HG02571 (cell line): ENCODE measurements around the gene SDS.

Source experiments
- ATAC-seq: cut with Tn5 transposase; IDR thresholded peaks from one replicate; pipeline ENCODE4 v1.9.1; 2021; ENCODE audit warnings: mild to moderate bottlenecking, moderate library complexity; ENCODE audit not compliant: unreplicated experiment

Gene SDS

DNA sequence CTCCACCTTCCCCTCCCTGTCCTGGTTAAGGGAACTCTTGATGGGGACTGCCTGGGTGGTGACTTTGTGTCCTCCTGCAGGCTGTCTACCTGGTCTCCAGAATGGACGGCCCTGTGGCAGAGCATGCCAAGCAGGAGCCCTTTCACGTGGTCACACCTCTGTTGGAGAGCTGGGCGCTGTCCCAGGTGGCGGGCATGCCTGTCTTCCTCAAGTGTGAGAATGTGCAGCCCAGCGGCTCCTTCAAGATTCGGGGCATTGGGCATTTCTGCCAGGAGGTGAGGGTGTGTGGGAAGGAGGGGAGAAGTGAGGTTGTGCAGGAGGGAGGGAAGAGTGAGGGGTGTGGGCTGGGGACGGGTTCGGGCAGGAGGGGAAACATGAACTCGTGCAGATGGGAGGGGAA lies 24.2 kb upstream of the SDS start:
- no peak for ATAC-seq

GRCh38 chr12:113425960-113426453 lies 22.3 kb upstream of the SDS start:
- no peak for ATAC-seq

- no peak for ATAC-seq
Observed at GRCh38 chr12:113424915-113425823, 21.5 kb upstream of the SDS start.

- ATAC-seq, result no peak
Observed at GRCh38 chr12:113424456-113424855, 20.8 kb upstream of the SDS start.

DNA sequence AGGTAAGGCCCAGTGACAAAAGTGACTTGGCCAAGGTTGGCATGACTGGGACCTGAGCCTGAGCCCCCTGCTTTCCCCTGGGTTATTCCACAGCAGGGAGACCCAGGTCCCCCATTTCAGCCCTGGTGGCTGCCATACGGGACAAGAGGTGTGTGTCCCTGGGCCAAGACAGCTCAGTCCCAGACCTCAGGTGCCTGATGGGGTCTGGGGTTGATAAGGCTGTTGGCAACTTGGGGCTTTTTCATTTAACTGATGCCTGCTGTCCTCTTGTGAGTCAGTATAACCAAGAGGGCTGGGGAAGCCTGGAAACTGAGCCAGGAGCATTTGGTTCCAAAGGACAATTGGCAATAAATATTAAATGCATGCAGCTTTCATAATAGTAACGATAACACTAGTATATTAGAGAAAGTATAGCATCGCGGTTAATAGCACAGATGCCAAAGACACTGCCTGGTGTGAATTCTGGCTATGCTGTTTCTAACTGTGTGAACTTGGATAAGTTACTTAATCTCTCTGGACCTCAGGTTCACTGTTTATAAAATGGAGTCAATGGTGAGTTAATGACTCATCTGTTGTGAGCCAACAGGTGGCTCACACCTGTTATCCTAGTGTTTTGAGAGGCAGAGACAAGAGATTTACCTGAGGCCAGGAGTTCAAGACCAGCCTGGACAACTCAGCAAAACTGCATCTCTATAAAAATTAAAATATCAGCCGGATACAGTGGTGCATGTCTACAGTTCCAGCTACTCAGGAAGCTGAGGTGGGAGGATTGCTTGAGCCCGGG lies 19.4 kb upstream of the SDS start:
- no peak for ATAC-seq

- peak; percentile 83 for ATAC-seq
Observed at GRCh38 chr12:113422030-113422885, 18.6 kb upstream of the SDS start, which contains the start of gene SDSL. SDSL (plus strand) TSS chr12:113422380; CDS start chr12:113427983, 5,603 bp downstream.

GRCh38 chr12:113420996-113421595 lies 17.4 kb upstream of the SDS start:
- no peak for ATAC-seq

GRCh38 chr12:113418213-113418879 lies 14.7 kb upstream of the SDS start:
- ATAC-seq, result no peak

DNA sequence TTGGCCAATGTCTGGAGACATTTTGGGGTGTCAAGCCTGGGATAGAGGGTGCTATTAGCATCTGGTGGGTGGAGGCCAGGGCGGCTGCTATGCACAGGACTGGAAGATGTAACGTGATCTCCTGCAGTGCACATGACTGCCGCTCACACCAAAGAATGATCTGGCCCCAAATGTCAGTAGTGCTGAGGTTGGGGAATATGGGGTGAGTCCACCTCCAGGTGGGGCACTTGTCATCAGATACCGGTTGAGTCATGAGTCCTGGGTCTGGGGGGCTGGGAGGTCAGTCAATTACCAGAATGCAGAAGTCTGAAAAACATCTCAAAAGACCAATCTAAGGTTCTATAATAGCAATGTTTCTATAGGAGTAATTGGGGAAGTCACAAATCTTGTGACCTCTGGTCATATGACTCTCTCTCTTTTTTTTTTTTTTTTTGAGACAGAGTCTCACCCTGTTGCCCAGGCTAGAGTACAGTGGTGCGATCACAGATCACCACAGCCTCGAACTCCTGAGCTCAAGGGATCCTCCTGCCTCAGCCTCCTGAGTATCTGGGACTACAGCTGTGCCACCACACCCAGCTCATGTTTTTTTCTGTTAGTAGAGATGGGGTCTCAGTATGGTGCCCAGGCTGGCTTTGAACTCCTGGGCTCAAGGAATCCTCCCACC lies 12.5 kb upstream of the SDS start:
- no peak for ATAC-seq

- ATAC-seq, result no peak
Observed at GRCh38 chr12:113414519-113415038, 10.9 kb upstream of the SDS start.

DNA sequence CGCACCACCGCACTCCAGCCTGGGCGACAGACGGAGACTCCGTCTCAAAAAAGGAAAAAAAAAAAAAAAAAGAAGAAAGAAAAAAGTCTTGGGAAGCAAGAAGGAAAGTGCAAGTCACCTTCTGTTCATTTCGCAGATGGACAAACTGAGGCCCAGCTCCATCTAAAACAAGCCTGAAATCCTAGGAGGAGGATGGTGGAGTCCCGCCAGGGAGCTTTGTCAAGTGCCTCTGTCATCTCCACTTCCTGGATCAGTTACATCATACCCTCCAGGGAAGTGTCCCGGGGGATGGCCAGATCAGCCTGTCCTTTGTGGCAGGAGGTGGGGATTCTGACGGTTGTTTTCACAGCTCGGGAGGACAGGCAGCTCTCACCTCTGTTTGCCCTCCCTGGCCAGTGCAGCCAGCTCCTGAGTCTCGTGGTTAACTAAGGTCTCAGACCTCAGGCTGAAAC lies 9.8 kb upstream of the SDS start:
- ATAC-seq, result no peak

DNA sequence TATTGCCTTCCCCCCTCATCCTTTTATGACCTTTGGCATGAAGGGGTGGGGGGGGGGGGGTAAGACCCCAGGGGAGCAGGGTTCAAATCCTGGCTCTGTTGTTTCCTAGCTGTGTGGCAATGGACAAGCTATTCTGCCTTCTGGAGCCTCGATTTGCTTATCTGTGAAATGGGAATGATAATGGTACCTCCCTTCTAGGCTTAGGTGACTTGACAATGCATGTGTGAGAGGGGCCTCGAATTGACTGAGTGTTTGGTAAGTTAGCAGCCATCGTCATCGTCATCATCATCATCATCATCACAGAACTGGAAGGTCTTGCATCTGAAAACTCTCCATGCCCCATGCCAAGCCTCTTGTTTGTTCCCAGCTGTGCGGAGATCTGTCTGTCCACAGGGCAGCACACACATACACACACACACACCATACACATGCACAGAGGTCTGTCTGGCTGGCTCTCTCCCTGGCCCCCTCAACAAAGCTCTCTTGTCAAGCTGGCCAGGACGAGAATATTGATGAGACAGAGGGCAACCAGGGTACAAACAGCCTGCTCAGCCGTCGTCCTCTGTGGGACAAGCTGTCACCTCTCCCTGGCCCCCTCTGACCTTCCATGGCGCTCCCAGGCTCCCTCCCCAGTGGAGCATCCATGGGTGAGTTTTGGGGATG lies 5.9 kb upstream of the SDS start:
- no peak for ATAC-seq

DNA sequence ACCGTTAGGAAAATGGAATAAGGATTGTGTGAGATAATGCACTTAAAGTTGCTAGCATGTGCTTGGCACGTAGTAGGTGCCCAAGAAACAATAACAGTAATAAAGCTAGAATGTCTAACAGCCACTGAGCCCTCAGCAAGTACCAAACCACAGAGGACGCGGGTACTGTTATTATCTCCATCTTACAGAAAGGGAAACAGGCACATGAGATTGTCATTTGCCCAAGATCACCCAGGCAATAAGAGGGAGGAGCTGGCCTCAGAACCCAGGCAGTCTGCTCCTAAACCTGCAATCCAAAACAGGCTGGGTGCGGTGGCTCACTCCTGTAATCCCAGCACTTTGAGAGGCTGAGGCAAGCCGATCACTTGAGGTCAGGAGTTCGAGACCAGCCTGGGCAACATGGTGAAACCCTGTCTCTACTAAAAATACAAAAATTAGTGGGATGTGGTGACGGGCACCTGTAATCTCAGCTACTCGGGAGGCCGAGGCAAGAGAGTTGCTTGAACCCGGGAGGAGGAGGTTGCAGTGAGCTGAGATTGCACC lies 5.1 kb upstream of the SDS start:
- ATAC-seq, result no peak

- no peak for ATAC-seq
Observed at GRCh38 chr12:113407931-113408600, 4.4 kb upstream of the SDS start.

- no peak for ATAC-seq
Observed at GRCh38 chr12:113405694-113406093, 2.0 kb upstream of the SDS start.

DNA sequence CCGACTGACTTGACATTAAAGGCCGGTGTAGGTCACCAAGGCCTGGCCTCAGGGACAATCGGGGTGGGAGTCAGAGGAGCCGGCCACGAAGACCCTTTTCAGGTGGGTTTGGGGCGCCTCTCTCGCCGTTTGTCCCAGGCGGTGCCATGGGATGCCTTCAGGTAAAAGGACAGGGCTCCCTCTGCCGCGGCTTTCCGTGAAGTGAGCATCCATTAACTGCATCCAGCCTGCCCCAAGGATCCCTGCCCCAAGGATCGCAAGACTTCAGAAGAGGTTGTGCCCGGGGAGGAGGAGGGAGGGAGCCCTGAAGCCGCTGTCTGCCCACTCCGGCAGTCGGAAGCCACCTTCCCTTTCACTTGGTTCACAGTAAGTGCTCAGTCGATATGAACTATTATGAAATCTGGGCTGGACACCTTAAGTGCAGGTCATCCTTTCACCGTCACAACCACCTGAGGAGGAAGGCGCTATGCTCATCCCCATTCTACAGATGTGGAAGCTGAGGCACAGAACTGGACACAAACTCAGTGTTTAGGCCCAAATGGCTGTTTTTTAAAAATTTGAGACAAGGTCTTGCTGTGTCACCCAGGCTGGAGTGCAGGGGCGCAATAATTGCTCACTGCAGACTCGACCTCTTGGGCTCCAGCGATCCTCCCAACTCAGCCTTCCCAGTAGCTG lies 964 bp downstream of the SDS start:
- no peak for ATAC-seq
